ENCODE results near the gene LDAH.

Gene LDAH

GRCh38 chr2:20671736-20672080, 151.2 kb downstream of the LDAH start:
- H3K79me2 ChIP-seq (ENCODE audit: insufficient read depth, low read length), result no peaks in the 10 kb centered on the region
- H3K4me1 ChIP-seq (ENCODE audit: insufficient read depth, low read length), result no peaks in the 10 kb centered on the region

GRCh38 chr2:20671036-20671735, 151.7 kb downstream of the LDAH start:
- H4K20me1 ChIP-seq (ENCODE audit: insufficient read depth, low read length), result no peaks in the 10 kb centered on the region
- H3K4me2 ChIP-seq (ENCODE audit: insufficient read depth, low read length), result no peak overlapping the region
- H3K79me2 ChIP-seq (ENCODE audit: insufficient read depth, low read length), result no peaks in the 10 kb centered on the region
- no peak overlapping the region for H3K27ac ChIP-seq (ENCODE audit: low read length)
- no peak for ATAC-seq (ENCODE audit: insufficient read depth, low read depth)
- H2AFZ ChIP-seq (ENCODE audit: low read depth, low read length), result no peak overlapping the region
- no peaks in the 10 kb centered on the region for H3K4me1 ChIP-seq (ENCODE audit: insufficient read depth, low read length)
- no peaks in the 10 kb centered on the region for H3K9me3 ChIP-seq (ENCODE audit: insufficient read depth, low read length, severe bottlenecking)
- no peak overlapping the region for H3K4me3 ChIP-seq (ENCODE audit: low read depth in 1 of 2, low read length in 2 of 2)
- H3K9ac ChIP-seq (ENCODE audit: low read depth, low read length), result no peak overlapping the region
- no peak for DNase-seq
- H3K27me3 ChIP-seq (ENCODE audit: insufficient read depth, low read length, poor library complexity), result no peaks in the 10 kb centered on the region
- TF ChIP-seq, protein P1, sequence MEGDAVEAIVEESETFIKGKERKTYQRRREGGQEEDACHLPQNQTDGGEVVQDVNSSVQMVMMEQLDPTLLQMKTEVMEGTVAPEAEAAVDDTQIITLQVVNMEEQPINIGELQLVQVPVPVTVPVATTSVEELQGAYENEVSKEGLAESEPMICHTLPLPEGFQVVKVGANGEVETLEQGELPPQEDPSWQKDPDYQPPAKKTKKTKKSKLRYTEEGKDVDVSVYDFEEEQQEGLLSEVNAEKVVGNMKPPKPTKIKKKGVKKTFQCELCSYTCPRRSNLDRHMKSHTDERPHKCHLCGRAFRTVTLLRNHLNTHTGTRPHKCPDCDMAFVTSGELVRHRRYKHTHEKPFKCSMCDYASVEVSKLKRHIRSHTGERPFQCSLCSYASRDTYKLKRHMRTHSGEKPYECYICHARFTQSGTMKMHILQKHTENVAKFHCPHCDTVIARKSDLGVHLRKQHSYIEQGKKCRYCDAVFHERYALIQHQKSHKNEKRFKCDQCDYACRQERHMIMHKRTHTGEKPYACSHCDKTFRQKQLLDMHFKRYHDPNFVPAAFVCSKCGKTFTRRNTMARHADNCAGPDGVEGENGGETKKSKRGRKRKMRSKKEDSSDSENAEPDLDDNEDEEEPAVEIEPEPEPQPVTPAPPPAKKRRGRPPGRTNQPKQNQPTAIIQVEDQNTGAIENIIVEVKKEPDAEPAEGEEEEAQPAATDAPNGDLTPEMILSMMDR (IDR thresholded peaks at IDR 0.05; ENCODE audit: borderline replicate concordance, extremely low read depth, low read length, poor library complexity, severe bottlenecking), result no peak
- TF ChIP-seq EZH2 (IDR thresholded peaks at IDR 0.05; ENCODE audit: borderline replicate concordance, low read depth, low read length, severe bottlenecking), result no peak
- H3K36me3 ChIP-seq (ENCODE audit: insufficient read depth, low read length), result no peaks in the 10 kb centered on the region

More at GRCh38 chr2:20671736-20672080, 151.2 kb downstream of the LDAH start:
- H2AFZ ChIP-seq (ENCODE audit: low read depth, low read length), result no peak overlapping the region
- TF ChIP-seq, protein P1 (IDR thresholded peaks at IDR 0.05; ENCODE audit: borderline replicate concordance, extremely low read depth, low read length, poor library complexity, severe bottlenecking), result no peak
- TF ChIP-seq EZH2 (IDR thresholded peaks at IDR 0.05; ENCODE audit: borderline replicate concordance, low read depth, low read length, severe bottlenecking), result no peak
- no peak overlapping the region for H3K4me2 ChIP-seq (ENCODE audit: insufficient read depth, low read length)
- ATAC-seq (ENCODE audit: insufficient read depth, low read depth) (no peak), DNase-seq (no peak)
- H3K27me3 ChIP-seq (ENCODE audit: insufficient read depth, low read length, poor library complexity), result no peaks in the 10 kb centered on the region
- no peak overlapping the region for H3K27ac ChIP-seq (ENCODE audit: low read length)
- no peak overlapping the region for H3K9ac ChIP-seq (ENCODE audit: low read depth, low read length)
- H3K4me3 ChIP-seq (ENCODE audit: low read depth in 1 of 2, low read length in 2 of 2), result no peak overlapping the region
- H3K36me3 ChIP-seq (ENCODE audit: insufficient read depth, low read length), result no peaks in the 10 kb centered on the region
- H3K9me3 ChIP-seq (ENCODE audit: insufficient read depth, low read length, severe bottlenecking), result no peaks in the 10 kb centered on the region
- H4K20me1 ChIP-seq (ENCODE audit: insufficient read depth, low read length), result no peaks in the 10 kb centered on the region

DNA sequence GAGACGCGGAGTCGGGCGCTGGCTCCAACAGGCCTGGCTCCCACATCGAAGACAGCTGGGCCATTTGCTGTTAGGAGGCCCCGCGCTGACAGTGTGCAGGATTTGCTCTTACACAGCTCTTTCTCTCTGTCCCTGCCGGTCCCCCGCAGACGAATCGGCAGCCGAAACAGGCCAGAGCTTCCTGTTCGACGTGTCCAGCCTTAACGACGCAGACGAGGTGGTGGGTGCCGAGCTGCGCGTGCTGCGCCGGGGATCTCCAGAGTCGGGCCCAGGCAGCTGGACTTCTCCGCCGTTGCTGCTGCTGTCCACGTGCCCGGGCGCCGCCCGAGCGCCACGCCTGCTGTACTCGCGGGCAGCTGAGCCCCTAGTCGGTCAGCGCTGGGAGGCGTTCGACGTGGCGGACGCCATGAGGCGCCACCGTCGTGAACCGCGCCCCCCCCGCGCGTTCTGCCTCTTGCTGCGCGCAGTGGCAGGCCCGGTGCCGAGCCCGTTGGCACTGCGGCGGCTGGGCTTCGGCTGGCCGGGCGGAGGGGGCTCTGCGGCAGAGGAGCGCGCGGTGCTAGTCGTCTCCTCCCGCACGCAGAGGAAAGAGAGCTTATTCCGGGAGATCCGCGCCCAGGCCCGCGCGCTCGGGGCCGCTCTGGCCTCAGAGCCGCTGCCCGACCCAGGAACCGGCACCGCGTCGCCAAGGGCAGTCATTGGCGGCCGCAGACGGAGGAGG, 152.4 kb downstream of the LDAH start:
- Histone ChIP-seq H3K4me2 (ENCODE audit: insufficient read depth, low read length) (no peak overlapping the region), H3K4me1 (ENCODE audit: insufficient read depth, low read length) (no peaks in the 10 kb centered on the region), H3K9ac (ENCODE audit: low read depth, low read length) (no peak overlapping the region), H2AFZ (ENCODE audit: low read depth, low read length) (no peak overlapping the region), H4K20me1 (ENCODE audit: insufficient read depth, low read length) (no peaks in the 10 kb centered on the region), H3K27me3 (ENCODE audit: insufficient read depth, low read length, poor library complexity) (no peaks in the 10 kb centered on the region), H3K79me2 (ENCODE audit: insufficient read depth, low read length) (no peaks in the 10 kb centered on the region), H3K9me3 (ENCODE audit: insufficient read depth, low read length, severe bottlenecking) (no peaks in the 10 kb centered on the region), H3K36me3 (ENCODE audit: insufficient read depth, low read length) (no peaks in the 10 kb centered on the region), H3K4me3 (ENCODE audit: low read depth in 1 of 2, low read length in 2 of 2) (no peak overlapping the region), H3K27ac (ENCODE audit: low read length) (no peak overlapping the region)
- no peak for TF ChIP-seq EZH2 (IDR thresholded peaks at IDR 0.05; ENCODE audit: borderline replicate concordance, low read depth, low read length, severe bottlenecking)
- TF ChIP-seq, protein P1 (IDR thresholded peaks at IDR 0.05; ENCODE audit: borderline replicate concordance, extremely low read depth, low read length, poor library complexity, severe bottlenecking), result no peak
- DNase-seq (no peak), ATAC-seq (ENCODE audit: insufficient read depth, low read depth) (no peak)

Measured in DND-41 (cell line).